ENCODE data around the gene UTP15. TPM values are rescaled to one million over a fixed set of nuclear protein-coding genes. Genes with fewer than 3 reads are reported as not detected.

UTP15 gene
- total RNA-seq, 1 donor from 2014 or later, result 32.4 TPM

DNA sequence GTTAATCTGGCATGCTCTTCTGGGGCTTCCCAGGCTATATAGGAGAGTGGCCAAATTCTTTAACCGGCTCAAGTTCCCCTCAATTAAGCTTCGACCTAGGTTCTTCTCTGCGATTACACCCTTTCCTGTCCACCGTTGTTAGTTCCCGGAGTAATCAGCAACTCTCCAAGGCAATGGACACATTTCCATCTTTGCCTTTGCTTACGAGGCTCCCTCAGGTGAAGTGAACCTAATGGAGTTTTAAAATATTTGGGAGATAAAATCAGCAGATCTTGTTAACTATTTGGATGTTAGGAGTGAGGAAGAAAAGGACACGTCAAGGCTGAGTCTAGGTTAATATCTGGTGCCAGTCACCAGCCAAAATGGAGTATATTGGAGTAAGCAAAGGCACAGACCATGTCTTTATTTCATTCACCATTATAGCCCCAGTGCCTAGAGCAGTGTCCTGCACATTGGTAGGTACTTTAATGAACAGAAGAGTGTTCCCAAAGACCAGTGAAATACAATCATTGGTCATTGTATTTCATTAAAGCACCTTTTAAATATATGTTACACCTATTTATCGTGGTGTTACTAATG lies 515 bp downstream of the UTP15 start:
- Mint-ChIP-seq H3K4me3 (peak overlapping the region; percentile 95), H3K27me3 (ENCODE audit: low read depth) (no peaks in the 10 kb centered on the region), H3K4me1 (peaks cover 28% of the 10 kb centered on the region), H3K36me3 (ENCODE audit: low read depth) (no peaks in the 10 kb centered on the region), H3K27ac (ENCODE audit: unreplicated experiment) (peak overlapping the region; percentile 98), H3K9me3 (no peaks in the 10 kb centered on the region)
- TF ChIP-seq, protein P1, sequence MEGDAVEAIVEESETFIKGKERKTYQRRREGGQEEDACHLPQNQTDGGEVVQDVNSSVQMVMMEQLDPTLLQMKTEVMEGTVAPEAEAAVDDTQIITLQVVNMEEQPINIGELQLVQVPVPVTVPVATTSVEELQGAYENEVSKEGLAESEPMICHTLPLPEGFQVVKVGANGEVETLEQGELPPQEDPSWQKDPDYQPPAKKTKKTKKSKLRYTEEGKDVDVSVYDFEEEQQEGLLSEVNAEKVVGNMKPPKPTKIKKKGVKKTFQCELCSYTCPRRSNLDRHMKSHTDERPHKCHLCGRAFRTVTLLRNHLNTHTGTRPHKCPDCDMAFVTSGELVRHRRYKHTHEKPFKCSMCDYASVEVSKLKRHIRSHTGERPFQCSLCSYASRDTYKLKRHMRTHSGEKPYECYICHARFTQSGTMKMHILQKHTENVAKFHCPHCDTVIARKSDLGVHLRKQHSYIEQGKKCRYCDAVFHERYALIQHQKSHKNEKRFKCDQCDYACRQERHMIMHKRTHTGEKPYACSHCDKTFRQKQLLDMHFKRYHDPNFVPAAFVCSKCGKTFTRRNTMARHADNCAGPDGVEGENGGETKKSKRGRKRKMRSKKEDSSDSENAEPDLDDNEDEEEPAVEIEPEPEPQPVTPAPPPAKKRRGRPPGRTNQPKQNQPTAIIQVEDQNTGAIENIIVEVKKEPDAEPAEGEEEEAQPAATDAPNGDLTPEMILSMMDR (conservative IDR thresholded peaks at IDR 0.05), result no peak
- DNase-seq (ENCODE audit: low read depth, low spot score), result no peak

DNA sequence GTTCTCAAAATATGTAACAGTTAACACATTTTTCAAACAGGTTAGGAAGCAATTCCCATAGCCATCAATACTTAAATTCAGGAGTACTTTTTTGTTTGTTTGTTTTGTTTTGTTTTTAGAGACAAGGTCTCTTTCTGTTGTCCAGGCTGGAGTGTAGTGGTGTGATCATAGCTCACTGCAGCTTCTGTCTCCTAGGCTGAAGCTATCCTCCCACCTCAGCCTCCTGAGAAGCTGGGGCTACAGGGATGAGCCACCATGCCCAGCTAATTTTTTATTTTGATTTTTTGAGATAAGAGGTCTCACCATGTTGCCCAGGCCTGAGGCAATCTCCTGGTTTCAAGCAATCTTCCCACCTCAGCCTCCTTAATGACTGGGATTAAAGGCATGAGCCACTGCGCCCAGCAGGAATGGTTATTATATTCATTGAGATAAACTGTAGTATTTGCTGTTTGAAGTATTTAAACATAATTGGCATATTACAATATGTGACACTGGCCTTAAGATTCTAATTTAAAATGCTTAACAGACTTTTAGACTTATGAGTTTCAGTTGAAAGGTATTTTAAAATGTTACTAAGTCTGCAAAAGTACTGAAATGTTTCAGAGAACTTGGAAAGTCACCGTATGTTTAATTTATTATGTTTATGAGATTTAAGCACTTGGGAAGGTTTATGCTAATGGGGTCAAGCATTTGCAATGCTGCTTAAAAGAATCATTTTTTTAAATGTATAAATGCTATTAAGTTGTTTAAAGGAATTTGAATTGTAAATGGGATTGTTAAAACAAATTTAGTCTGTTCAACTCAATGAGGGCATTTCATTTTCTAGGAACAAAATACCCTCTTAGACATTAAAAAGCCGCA lies 17.0 kb downstream of the UTP15 start:
- Mint-ChIP-seq H3K27ac (ENCODE audit: unreplicated experiment) (no peak overlapping the region), H3K9me3 (no peaks in the 10 kb centered on the region), H3K36me3 (ENCODE audit: low read depth) (peaks cover 3% of the 10 kb centered on the region), H3K4me3 (no peak overlapping the region), H3K27me3 (ENCODE audit: low read depth) (no peaks in the 10 kb centered on the region), H3K4me1 (no peaks in the 10 kb centered on the region)
- DNase-seq (ENCODE audit: low read depth, low spot score), result no peak
- TF ChIP-seq, protein P1 (conservative IDR thresholded peaks at IDR 0.05), result no peak

DNA sequence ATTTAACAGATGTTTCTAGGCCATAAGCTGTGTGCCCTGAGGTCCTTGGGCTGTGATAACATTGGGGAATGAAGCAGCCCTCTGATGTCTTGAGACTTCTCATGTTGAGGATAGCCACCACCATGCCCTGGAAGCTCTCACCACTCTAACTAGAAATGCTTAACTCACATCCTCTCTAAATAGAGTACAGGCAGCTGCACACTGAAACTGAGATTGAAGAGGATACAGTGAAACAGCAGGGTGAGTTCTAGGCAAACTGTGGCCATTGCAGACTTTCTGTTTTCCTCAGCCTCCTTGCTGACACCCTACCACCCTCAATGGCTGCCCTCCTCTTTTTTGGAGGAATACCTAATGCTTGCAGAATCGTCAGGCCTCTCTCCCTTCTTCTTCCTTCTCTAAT lies 22.4 kb downstream of the UTP15 start:
- Mint-ChIP-seq H3K36me3 (ENCODE audit: low read depth) (peaks cover 3% of the 10 kb centered on the region), H3K4me3 (no peak overlapping the region), H3K4me1 (no peaks in the 10 kb centered on the region), H3K27ac (ENCODE audit: unreplicated experiment) (no peak overlapping the region), H3K9me3 (no peaks in the 10 kb centered on the region), H3K27me3 (ENCODE audit: low read depth) (no peaks in the 10 kb centered on the region)
- DNase-seq (ENCODE audit: low read depth, low spot score), result no peak
- TF ChIP-seq, protein P1 (conservative IDR thresholded peaks at IDR 0.05), result no peak

DNA sequence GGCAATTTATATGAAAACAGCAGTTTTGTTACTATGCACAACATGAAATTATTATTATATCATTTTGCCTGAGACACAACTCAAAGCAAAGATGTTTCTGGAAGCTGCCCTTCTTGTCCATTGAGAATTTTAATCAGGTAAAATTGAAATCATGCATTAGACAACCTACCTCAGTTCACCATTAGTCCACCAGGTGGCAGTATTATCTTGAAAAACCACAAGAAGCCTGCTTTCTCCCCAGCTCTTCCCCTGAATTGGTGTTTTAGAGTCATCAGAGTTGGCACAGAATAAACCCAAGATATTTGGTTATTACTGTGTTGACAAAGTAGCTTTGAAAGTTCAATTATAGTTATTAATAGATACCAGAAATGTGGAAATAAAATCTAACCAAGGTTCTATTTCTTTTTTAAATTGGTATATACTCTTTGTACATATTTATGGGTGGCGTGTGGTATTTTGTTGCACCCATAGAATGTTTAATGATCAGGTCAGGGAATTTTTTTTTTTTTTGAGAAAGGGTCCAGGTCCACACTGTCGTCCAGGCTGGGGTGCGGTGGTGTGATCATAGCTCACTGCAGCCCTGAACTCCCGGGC lies 25.7 kb downstream of the UTP15 start:
- TF ChIP-seq, protein P1 (conservative IDR thresholded peaks at IDR 0.05), result peak; percentile 92
- Mint-ChIP-seq H3K9me3 (no peaks in the 10 kb centered on the region), H3K4me3 (no peak overlapping the region), H3K27me3 (ENCODE audit: low read depth) (no peaks in the 10 kb centered on the region), H3K36me3 (ENCODE audit: low read depth) (peaks cover 3% of the 10 kb centered on the region), H3K4me1 (no peaks in the 10 kb centered on the region), H3K27ac (ENCODE audit: unreplicated experiment) (no peak overlapping the region)
- peak; percentile 73 for DNase-seq (ENCODE audit: low read depth, low spot score)

DNA sequence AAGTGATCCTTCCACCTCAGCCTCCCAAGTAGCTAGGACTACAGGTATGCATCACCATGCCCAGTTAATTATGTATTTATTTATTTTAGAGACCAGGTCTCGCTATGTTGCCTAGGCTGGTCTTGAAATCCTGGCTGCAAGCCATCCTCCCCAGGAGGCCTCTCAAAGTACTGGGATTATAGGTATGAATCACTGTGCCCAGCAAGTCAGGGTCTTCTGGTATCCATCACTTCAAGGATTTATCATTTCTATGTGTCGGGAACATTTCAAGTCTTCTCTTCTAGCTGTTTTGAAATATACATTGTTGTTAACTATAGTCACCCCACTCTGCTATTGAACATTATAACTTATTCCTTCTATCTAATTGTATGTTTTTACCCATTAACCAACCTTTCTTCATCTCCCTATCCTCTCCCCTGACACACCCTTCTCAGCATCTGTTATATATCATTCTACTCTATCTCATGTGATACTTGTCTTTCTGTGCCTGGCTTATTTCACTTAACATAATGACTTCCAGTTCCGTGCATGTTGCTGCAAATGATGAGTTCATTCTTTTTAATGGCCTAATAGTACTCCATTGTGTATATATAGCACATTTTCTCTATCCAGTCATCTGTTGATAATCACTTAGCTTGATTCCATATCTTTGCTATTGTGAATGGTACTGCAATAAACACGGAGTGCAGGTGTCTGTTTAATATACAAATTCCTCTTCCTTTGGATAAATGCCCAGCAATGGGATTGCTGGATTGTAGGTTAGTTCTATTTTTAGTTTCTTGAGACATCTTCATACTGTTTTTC lies 26.4 kb downstream of the UTP15 start:
- Mint-ChIP-seq H3K27ac (ENCODE audit: unreplicated experiment) (no peak overlapping the region), H3K4me3 (no peak overlapping the region), H3K4me1 (no peaks in the 10 kb centered on the region), H3K36me3 (ENCODE audit: low read depth) (no peaks in the 10 kb centered on the region), H3K9me3 (no peaks in the 10 kb centered on the region), H3K27me3 (ENCODE audit: low read depth) (no peaks in the 10 kb centered on the region)
- DNase-seq (ENCODE audit: low read depth, low spot score), result no peak
- TF ChIP-seq, protein P1 (conservative IDR thresholded peaks at IDR 0.05), result no peak
